ENCODE data around the gene RASSF3.

The RASSF3 gene

GRCh38 chr12:64707362-64707761, 97.1 kb downstream of the RASSF3 start:
- H3K27me3 ChIP-seq (ENCODE audit: insufficient read depth, poor library complexity, severe bottlenecking) = no peaks in the 10 kb centered on the region
- no peak for DNase-seq (ENCODE audit: low read depth in 1 of 2, low spot score in 1 of 2)
- no peak overlapping the region for H3K27ac ChIP-seq (replicated peaks)
- no peak for TF ChIP-seq POLR2AphosphoS5 (IDR thresholded peaks at IDR 0.05; ENCODE audit: low read depth)
- no peak for TF ChIP-seq CTCF (IDR thresholded peaks at IDR 0.05; ENCODE audit: insufficient read depth, low read length)
- no peak for TF ChIP-seq GABPA (IDR thresholded peaks at IDR 0.05; ENCODE audit: low read depth)
- TF ChIP-seq SPI1 (IDR thresholded peaks at IDR 0.05; ENCODE audit: borderline replicate concordance, low read depth) = no peak
- no peak for TF ChIP-seq REST (IDR thresholded peaks at IDR 0.05; ENCODE audit: insufficient replicate concordance, low read depth)
- H3K4me3 ChIP-seq (replicated peaks; ENCODE audit: insufficient read depth, low read length) = no peak overlapping the region

GRCh38 chr12:64707926-64708325, 97.6 kb downstream of the RASSF3 start:
- H3K27me3 ChIP-seq (ENCODE audit: insufficient read depth, poor library complexity, severe bottlenecking) = no peaks in the 10 kb centered on the region
- no peak overlapping the region for H3K4me3 ChIP-seq (replicated peaks; ENCODE audit: insufficient read depth, low read length)
- no peak overlapping the region for H3K27ac ChIP-seq (replicated peaks)
- no peak for DNase-seq (ENCODE audit: low read depth in 1 of 2, low spot score in 1 of 2)
- TF ChIP-seq SPI1 (IDR thresholded peaks at IDR 0.05; ENCODE audit: borderline replicate concordance, low read depth) = no peak
- no peak for TF ChIP-seq GABPA (IDR thresholded peaks at IDR 0.05; ENCODE audit: low read depth)
- TF ChIP-seq CTCF (IDR thresholded peaks at IDR 0.05; ENCODE audit: insufficient read depth, low read length) = no peak
- no peak for TF ChIP-seq POLR2AphosphoS5 (IDR thresholded peaks at IDR 0.05; ENCODE audit: low read depth)
- no peak for TF ChIP-seq REST (IDR thresholded peaks at IDR 0.05; ENCODE audit: insufficient replicate concordance, low read depth)

- DNase-seq (ENCODE audit: low read depth in 1 of 2, low spot score in 1 of 2) = no peak
- no peak overlapping the region for H3K4me3 ChIP-seq (replicated peaks; ENCODE audit: insufficient read depth, low read length)
- no peak overlapping the region for H3K27ac ChIP-seq (replicated peaks)
- H3K27me3 ChIP-seq (ENCODE audit: insufficient read depth, poor library complexity, severe bottlenecking) = no peaks in the 10 kb centered on the region
- TF ChIP-seq GABPA (IDR thresholded peaks at IDR 0.05; ENCODE audit: low read depth) (no peak), REST (IDR thresholded peaks at IDR 0.05; ENCODE audit: insufficient replicate concordance, low read depth) (no peak), SPI1 (IDR thresholded peaks at IDR 0.05; ENCODE audit: borderline replicate concordance, low read depth) (no peak), POLR2AphosphoS5 (IDR thresholded peaks at IDR 0.05; ENCODE audit: low read depth) (no peak), CTCF (IDR thresholded peaks at IDR 0.05; ENCODE audit: insufficient read depth, low read length) (no peak)
Observed at GRCh38 chr12:64709429-64709828, 99.1 kb downstream of the RASSF3 start.

Data from HL-60 (cell line).